ENCODE measurements around the gene SPOCK3. TPM values are rescaled to one million over a fixed set of nuclear protein-coding genes. Genes with fewer than 3 reads are reported as not detected.
"Not testable (repeated sequence)": the region's sequence is repeated elsewhere in the genome, so short reads cannot be mapped to it uniquely, and the experiment has no call there.

Gene SPOCK3
- total RNA-seq: 1.1 TPM

- no peak for DNase-seq
Measured at GRCh38 chr4:167234316-167234881, at the start of gene SPOCK3. TSS of gene SPOCK3 (minus strand) at chr4:167234494.

- no peak for DNase-seq
Measured at GRCh38 chr4:167282171-167282864, 48.0 kb upstream of the SPOCK3 start.

- DNase-seq: not testable (repeated sequence)
Measured at GRCh38 chr4:167281545-167281944, 47.3 kb upstream of the SPOCK3 start.

GRCh38 chr4:167274351-167274750 lies 40.1 kb upstream of the SPOCK3 start:
- no peak for DNase-seq

- DNase-seq: no peak
Measured at GRCh38 chr4:167265231-167265630, 30.9 kb upstream of the SPOCK3 start.

GRCh38 chr4:167248271-167248670 lies 14.0 kb upstream of the SPOCK3 start:
- DNase-seq: no peak

GRCh38 chr4:167239627-167240026 lies 5.3 kb upstream of the SPOCK3 start:
- DNase-seq: no peak

- no peak for DNase-seq
Measured at GRCh38 chr4:167238226-167238625, 3.9 kb upstream of the SPOCK3 start.

GRCh38 chr4:167233685-167234315 lies 494 bp downstream of the SPOCK3 start:
- no peak for DNase-seq

- no peak for DNase-seq
Measured at GRCh38 chr4:167232805-167233684, 1.2 kb downstream of the SPOCK3 start.

- no peak for DNase-seq
Measured at GRCh38 chr4:167230744-167231143, 3.5 kb downstream of the SPOCK3 start.

- DNase-seq: no peak
Measured at GRCh38 chr4:167222099-167222498, 12.2 kb downstream of the SPOCK3 start.

- no peak for DNase-seq
Measured at GRCh38 chr4:167221084-167221483, 13.2 kb downstream of the SPOCK3 start.

GRCh38 chr4:167218022-167218608 lies 16.2 kb downstream of the SPOCK3 start:
- DNase-seq: no peak

GRCh38 chr4:167216783-167217182 lies 17.5 kb downstream of the SPOCK3 start:
- no peak for DNase-seq

GRCh38 chr4:167210166-167210565 lies 24.1 kb downstream of the SPOCK3 start:
- no peak for DNase-seq

GRCh38 chr4:167196344-167197012 lies 37.8 kb downstream of the SPOCK3 start:
- DNase-seq: no peak

- no peak for DNase-seq
Measured at GRCh38 chr4:167190379-167190778, 43.9 kb downstream of the SPOCK3 start.

GRCh38 chr4:167185465-167185864 lies 48.8 kb downstream of the SPOCK3 start:
- no peak for DNase-seq

GRCh38 chr4:167183036-167183435 lies 51.3 kb downstream of the SPOCK3 start:
- no peak for DNase-seq

- DNase-seq: no peak
Measured at GRCh38 chr4:167177925-167178324, 56.4 kb downstream of the SPOCK3 start.

Data from skin of body (tissue), 2 donors.